ENCODE results near the gene MPO.

DNA sequence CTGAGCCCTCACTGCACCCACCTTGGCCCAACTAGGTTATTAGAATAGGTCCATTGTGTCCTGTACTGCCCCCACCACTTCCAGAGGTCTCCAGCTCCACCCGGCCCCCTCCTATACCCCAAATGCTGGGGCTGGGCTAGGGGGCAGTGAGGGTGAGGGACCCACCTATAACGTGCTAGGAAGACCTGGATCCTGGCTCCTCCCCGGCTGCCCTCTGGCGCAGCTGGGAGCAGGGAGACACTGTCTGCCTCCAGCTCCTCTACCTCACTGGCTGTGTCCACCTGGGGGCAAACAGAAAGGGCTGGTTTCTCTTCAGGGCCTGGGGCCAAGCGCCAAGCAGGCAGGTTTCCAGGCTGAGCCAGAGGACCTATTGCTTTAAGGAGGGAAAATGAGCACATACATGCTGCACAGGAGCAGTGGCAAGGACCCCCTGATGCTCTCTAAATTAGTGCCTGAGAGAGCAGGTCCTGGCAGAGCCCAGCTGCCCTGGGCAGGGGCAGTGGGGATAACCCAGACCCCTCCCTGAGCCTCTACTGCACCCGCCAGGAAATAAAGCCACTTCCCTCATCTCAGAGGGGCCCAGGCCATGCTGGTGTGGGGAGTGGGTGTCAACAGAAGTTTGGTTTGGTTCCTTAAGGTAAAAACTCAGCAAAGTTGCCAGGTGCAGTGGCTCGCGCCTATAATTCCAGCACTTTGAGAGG is 35.7 kb upstream of the MPO start:
- TF ChIP-seq, protein P1, sequence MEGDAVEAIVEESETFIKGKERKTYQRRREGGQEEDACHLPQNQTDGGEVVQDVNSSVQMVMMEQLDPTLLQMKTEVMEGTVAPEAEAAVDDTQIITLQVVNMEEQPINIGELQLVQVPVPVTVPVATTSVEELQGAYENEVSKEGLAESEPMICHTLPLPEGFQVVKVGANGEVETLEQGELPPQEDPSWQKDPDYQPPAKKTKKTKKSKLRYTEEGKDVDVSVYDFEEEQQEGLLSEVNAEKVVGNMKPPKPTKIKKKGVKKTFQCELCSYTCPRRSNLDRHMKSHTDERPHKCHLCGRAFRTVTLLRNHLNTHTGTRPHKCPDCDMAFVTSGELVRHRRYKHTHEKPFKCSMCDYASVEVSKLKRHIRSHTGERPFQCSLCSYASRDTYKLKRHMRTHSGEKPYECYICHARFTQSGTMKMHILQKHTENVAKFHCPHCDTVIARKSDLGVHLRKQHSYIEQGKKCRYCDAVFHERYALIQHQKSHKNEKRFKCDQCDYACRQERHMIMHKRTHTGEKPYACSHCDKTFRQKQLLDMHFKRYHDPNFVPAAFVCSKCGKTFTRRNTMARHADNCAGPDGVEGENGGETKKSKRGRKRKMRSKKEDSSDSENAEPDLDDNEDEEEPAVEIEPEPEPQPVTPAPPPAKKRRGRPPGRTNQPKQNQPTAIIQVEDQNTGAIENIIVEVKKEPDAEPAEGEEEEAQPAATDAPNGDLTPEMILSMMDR (IDR thresholded peaks at IDR 0.05; ENCODE audit: poor library complexity), result no peak
- no peak for TF ChIP-seq EZH2phosphoT487 (IDR thresholded peaks at IDR 0.05; ENCODE audit: low read depth, severe bottlenecking, unreplicated experiment)

All from hepatocyte (in vitro differentiated cells).